Activated CD4-positive, alpha-beta T cell treated with anti-CD3 and anti-CD28 coated beads, Interleukin-2, amount 10 ng/mL, durations not matched to agents 7 days and 5 days (primary cell): Measurements from ENCODE around the gene ACIN1. TPM values are rescaled to one million over a fixed set of nuclear protein-coding genes. Genes with fewer than 3 reads are reported as not detected.

Experiments
- CTCF ChIA-PET: fragments of 350-600 bp; sonication (Branson Sonifier 250); formaldehyde crosslinking; loops from one replicate; lab custom pipeline; 2021; ENCODE audit warnings: antibody characterized with exemption; lab: Charles Lee
- POLR2A ChIA-PET: fragments of 350-600 bp; sonication (Branson Sonifier 250); formaldehyde crosslinking; loops from one replicate; lab custom pipeline; 2021; ENCODE audit warnings: antibody characterized with exemption; lab: Charles Lee
- DNase-seq: peaks from one replicate; pipeline ENCODE4 v3.0.0-alpha.2; 2020
- H3K27ac Mint-ChIP-seq: one replicate; pipeline ENCODE4 v1.8.0; 2021; ENCODE audit warnings: mild to moderate bottlenecking, moderate library complexity, mixed read lengths
- H3K27me3 Mint-ChIP-seq: one replicate; pipeline ENCODE4 v1.8.0; 2021; ENCODE audit warnings: mixed read lengths
- H3K36me3 Mint-ChIP-seq: one replicate; pipeline ENCODE4 v1.8.0; 2021; ENCODE audit warnings: low read depth, mixed read lengths
- H3K4me1 Mint-ChIP-seq: one replicate; pipeline ENCODE4 v1.8.0; 2021; ENCODE audit warnings: mixed read lengths
- H3K4me3 Mint-ChIP-seq: one replicate; pipeline ENCODE4 v1.8.0; 2021; ENCODE audit warnings: mild to moderate bottlenecking, moderate library complexity, mixed read lengths
- H3K9me3 Mint-ChIP-seq: one replicate; pipeline ENCODE4 v1.8.0; 2021; ENCODE audit warnings: mixed read lengths
- total RNA-seq, 2 experiments: library from RNA; stranded (reverse); gene quantifications; one replicate each; pipeline ENCODE4 v1.2.3, GENCODE V29; 2021

Gene ACIN1
- total RNA-seq, 2 experiments from 2014 or later, result 202 to 221 TPM

DNA sequence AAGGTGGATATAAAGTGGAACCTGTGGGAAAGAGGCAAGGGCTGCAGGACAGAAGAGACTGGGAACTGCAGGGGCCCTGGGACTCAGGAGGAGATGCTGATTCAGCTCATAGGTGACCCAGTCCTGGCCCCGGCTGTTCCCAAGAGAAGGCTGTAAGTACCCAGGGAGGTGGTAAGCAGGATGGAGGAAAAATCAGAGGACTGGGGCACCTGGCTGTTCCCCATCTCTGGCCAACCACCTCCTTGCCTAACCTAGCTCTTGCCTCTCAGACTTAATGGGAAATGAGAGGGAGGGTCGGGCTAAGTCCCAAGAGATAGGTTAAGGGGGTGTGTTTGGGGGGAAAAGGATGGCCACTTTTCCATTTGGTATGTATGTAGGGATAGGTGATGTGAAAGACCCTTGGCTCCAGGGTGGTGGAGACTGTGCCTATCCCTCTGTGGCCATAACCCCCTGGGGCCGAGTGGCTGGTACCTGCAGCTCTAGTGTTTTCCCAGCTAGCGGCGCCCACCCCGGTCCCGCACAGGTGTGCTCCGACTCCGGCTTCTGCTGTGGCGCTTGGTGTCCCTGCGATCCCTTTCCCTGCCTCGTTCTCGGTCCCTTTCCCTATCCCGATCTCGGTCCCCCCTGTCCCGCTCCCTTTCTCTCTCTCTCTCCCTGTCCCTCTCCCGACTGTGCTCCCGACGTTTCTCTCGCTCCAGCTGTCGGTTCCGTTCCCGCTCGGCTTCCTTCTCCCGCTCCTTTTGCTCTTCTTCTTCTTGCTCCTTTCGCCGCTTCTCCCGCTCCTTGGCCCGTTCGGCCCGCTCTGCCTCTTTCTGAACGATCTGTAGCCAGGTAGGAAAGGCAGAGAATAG is 36.1 kb downstream of the ACIN1 start:
- Mint-ChIP-seq H3K4me3 (no peak overlapping the region), H3K27ac (peak overlapping the region; percentile 7), H3K4me1 (peaks cover 20% of the 10 kb centered on the region), H3K27me3 (peaks cover 8% of the 10 kb centered on the region), H3K36me3 (peaks cover 42% of the 10 kb centered on the region), H3K9me3 (no peaks in the 10 kb centered on the region)
- POLR2A ChIA-PET, result interaction anchor here (0.6 to 1.0 kb wide), 2 partner anchors 10 to 68 kb away, joined by 3 to 4 read pairs; no protein-coding TSS in a partner anchor
- DNase-seq, result no peak
- CTCF ChIA-PET, result interaction anchor here (0.6 to 4.3 kb wide), 31 partner anchors 8 to 498 kb away, joined by 3 to 64 read pairs (median 7); partner anchors contain the start of genes ACIN1, AJUBA, C14orf119 and PRMT5

DNA sequence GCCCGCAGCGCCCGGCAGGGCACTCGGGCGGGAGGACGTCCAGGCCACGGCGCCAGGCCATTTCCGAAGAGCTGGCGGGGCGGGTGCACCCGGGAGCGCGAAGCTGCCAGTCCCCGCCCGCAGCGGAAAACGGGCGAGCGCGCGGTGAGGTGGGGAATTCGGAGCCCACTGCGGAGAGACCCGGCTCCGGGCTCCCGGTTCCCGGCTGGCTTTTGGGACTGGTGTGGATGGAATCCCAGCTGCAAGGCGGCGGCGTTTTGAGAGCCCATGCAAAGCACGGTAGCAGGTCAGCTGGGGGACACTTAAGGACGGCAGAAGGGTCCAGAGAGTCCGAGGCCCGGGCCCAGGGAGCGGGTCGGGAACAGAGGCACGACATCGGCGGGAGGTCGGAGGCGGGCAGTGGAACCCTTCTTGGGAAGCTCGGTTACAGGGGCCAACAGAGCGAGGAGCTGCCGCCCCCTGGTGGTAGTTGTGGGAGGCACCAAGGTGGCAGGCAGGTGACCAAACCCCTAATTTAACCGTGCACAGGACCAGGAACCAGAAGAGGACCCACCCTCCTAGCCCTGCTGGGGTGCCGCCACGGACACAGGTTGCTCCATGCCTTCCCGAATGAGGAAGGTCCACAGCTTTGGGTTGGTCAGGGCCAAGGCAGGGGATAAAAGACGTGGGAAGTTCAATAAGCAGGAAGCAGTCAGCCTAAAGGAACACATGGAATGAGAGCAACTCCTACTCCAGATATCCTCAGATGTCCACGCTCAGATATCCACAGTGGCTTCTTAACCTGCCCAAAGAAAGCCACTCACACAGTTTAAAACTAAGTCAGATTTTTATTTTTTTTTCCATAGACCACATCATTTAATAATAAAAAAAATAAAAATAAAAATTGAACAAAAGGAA is 36.9 kb downstream of the ACIN1 start:
- Mint-ChIP-seq H3K27ac (peak overlapping the region; percentile 68), H3K9me3 (no peaks in the 10 kb centered on the region)

DNA sequence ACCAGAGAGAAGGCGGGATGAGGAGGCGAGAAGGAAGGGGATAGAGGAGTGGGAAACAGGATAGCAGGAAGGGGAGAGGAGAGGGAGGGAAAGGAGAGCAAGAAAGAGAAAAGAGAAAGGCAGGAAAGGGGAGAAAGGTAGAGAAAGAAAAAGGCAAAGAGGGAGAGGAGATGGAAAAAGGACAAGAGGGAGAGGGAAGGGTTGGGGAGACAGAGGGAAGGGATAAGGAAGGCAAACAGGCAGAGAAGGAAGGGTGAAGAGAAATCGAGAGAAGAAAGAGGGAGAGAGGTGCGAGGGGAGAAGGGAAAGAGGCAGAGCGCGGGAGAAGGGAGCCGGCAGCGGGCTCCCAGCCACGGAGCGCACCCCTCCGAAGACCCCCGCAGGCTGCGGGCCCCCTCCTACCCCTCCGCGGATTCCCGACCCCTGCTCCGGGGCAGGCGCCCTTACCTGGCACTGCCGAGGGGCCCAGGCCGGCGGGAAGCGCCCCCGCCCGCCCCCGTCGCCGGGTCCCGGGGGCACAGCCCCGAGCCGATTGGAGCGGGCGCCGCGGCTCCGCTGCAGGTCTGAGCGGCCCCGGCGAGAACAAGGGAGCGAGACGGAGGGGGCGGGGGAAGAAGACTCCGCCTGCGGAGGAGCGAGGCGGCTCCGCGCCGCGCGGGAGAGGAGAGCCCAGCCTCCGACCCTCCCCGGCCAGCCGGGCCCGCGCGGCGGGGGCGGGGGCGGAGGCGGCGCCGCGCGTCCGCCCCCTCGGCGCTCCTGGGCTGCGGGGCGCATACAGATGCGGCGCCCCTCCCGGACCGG is 37.8 kb downstream of the ACIN1 start, which contains the start of gene CDH24:
CDH24 (minus strand) TSS at position 565 of the 801 bp plus-strand sequence. CDS start 1,787 bp downstream, outside the sequence.
- H3K36me3 Mint-ChIP-seq, result peaks cover 25% of the 10 kb centered on the region
- peaks cover 8% of the 10 kb centered on the region for H3K27me3 Mint-ChIP-seq
- peaks cover 20% of the 10 kb centered on the region for H3K4me1 Mint-ChIP-seq
- peak within 1 kb of the TSS; percentile 78 for H3K4me3 Mint-ChIP-seq
- H3K27ac Mint-ChIP-seq, result peak within 1 kb of the TSS; percentile 68
- peak; percentile 75 for DNase-seq
- ChIA-PET CTCF (interaction anchor here (0.5 to 5.9 kb wide), 50 partner anchors 9 to 1865 kb away, joined by 3 to 64 read pairs (median 5); partner anchors contain the start of genes ACIN1, AJUBA, C14orf119 and HAUS4), POLR2A (interaction anchor here (0.8 to 1.0 kb wide), 2 partner anchors 12 to 71 kb away, joined by 4 to 6 read pairs; no protein-coding TSS in a partner anchor)
- H3K9me3 Mint-ChIP-seq, result no peaks in the 10 kb centered on the region

More for the DNA sequence above, 36.9 kb downstream of the ACIN1 start:
- H3K4me3 Mint-ChIP-seq, result peak overlapping the region; percentile 78
- POLR2A ChIA-PET, result interaction anchor here (0.6 to 1.0 kb wide), 3 partner anchors 11 to 72 kb away, joined by 3 to 6 read pairs (median 4); no protein-coding TSS in a partner anchor
- peak; percentile 89 for DNase-seq
- peaks cover 20% of the 10 kb centered on the region for H3K4me1 Mint-ChIP-seq
- CTCF ChIA-PET, result interaction anchor here (0.5 to 4.3 kb wide), 43 partner anchors 9 to 1866 kb away, joined by 3 to 64 read pairs (median 5); partner anchors contain the start of genes ACIN1, AJUBA, C14orf119 and HAUS4
- H3K27me3 Mint-ChIP-seq, result peaks cover 8% of the 10 kb centered on the region
- H3K36me3 Mint-ChIP-seq, result peaks cover 33% of the 10 kb centered on the region

- ChIA-PET POLR2A (no interaction called here), CTCF (interaction anchor here (0.6 to 5.9 kb wide), 13 partner anchors 14 to 496 kb away, joined by 3 to 61 read pairs (median 3); no protein-coding TSS in a partner anchor)
- DNase-seq, result peak; percentile 74
- H3K4me1 Mint-ChIP-seq, result peaks cover 20% of the 10 kb centered on the region
- H3K36me3 Mint-ChIP-seq, result peaks cover 20% of the 10 kb centered on the region
- H3K4me3 Mint-ChIP-seq, result peak overlapping the region; percentile 67
- H3K27ac Mint-ChIP-seq, result peak overlapping the region; percentile 28
- peaks cover 8% of the 10 kb centered on the region for H3K27me3 Mint-ChIP-seq
- H3K9me3 Mint-ChIP-seq, result no peaks in the 10 kb centered on the region
Measured at GRCh38 chr14:23056145-23056955, 38.6 kb downstream of the ACIN1 start.

DNA sequence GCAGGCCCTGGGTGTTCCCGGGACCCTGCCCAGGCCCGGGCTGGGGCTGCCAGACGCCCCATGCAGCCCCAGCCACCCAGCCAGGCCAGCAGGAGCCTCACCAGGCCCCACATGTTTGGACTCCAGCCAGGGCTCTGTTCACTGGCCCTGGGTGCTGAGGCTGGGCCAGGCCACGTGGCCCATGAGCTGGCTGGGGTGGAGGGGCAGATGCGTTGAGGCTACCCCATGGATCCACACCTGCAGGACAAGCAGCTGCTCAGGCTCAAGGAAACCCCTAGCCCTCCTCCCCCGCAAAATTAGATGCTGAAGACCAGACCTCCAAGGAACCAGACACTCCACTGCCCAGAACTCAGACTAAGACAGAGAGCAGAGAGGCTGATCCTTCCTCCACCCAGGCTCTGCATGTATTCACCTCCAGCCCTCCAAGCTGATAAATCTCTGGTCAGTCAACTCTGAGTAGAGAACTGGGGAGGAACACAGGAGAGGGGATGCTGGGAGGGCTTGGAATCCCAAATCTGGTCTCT is 39.3 kb downstream of the ACIN1 start:
- DNase-seq, result no peak
- CTCF ChIA-PET, result interaction anchor here (0.8 to 5.9 kb wide), 9 partner anchors 9 to 495 kb away, joined by 3 to 36 read pairs (median 5); no protein-coding TSS in a partner anchor
- peak overlapping the region; percentile 28 for H3K27ac Mint-ChIP-seq
- H3K9me3 Mint-ChIP-seq, result no peaks in the 10 kb centered on the region
- peaks cover 15% of the 10 kb centered on the region for H3K36me3 Mint-ChIP-seq
- POLR2A ChIA-PET, result no interaction called here
- peaks cover 8% of the 10 kb centered on the region for H3K27me3 Mint-ChIP-seq
- H3K4me3 Mint-ChIP-seq, result peak overlapping the region; percentile 67
- H3K4me1 Mint-ChIP-seq, result peaks cover 20% of the 10 kb centered on the region

GRCh38 chr14:23055147-23055550 is 39.8 kb downstream of the ACIN1 start:
- peaks cover 13% of the 10 kb centered on the region for H3K36me3 Mint-ChIP-seq
- no peaks in the 10 kb centered on the region for H3K9me3 Mint-ChIP-seq
- DNase-seq, result no peak
- H3K4me1 Mint-ChIP-seq, result peaks cover 20% of the 10 kb centered on the region
- H3K4me3 Mint-ChIP-seq, result no peak overlapping the region
- H3K27ac Mint-ChIP-seq, result no peak overlapping the region
- POLR2A ChIA-PET, result no interaction called here
- CTCF ChIA-PET, result interaction anchor here (0.8 to 5.9 kb wide), 9 partner anchors 9 to 495 kb away, joined by 3 to 36 read pairs (median 3); no protein-coding TSS in a partner anchor
- H3K27me3 Mint-ChIP-seq, result peaks cover 8% of the 10 kb centered on the region

- peaks cover 18% of the 10 kb centered on the region for H3K4me1 Mint-ChIP-seq
- CTCF ChIA-PET, result interaction anchor here (0.8 to 5.9 kb wide), 7 partner anchors 8 to 81 kb away, joined by 3 to 36 read pairs (median 4); no protein-coding TSS in a partner anchor
- H3K27ac Mint-ChIP-seq, result no peak overlapping the region
- POLR2A ChIA-PET, result no interaction called here
- peak; percentile 25 for DNase-seq
- H3K27me3 Mint-ChIP-seq, result peaks cover 8% of the 10 kb centered on the region
- H3K36me3 Mint-ChIP-seq, result peaks cover 8% of the 10 kb centered on the region
- H3K9me3 Mint-ChIP-seq, result no peaks in the 10 kb centered on the region
- no peak overlapping the region for H3K4me3 Mint-ChIP-seq
Measured at GRCh38 chr14:23054000-23054811, 40.7 kb downstream of the ACIN1 start.

DNA sequence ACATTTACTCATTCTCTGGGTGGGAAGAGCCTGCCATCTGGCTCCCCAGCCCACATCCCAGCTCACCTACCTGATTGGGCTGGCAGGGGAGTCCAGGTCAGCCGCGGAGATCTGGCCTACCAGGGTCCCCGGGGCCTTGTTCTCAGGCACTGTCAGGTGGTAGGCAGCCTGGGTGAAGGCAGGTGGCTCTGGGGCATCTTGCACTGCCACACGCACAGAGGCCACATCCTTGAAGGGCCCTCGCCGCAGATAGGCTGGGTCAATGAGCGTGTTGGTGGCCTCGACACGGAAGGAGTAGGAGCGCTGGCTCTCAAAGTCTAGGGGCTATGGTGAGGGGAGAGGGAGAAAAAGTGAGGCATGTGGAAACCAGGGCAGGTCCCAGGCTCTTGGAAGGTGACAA is 41.5 kb downstream of the ACIN1 start:
- POLR2A ChIA-PET, result no interaction called here
- H3K36me3 Mint-ChIP-seq, result peaks cover 6% of the 10 kb centered on the region
- H3K27ac Mint-ChIP-seq, result no peak overlapping the region
- no peak overlapping the region for H3K4me3 Mint-ChIP-seq
- CTCF ChIA-PET, result interaction anchor here (0.6 to 5.9 kb wide), 6 partner anchors 11 to 80 kb away, joined by 3 to 36 read pairs (median 4); no protein-coding TSS in a partner anchor
- peaks cover 17% of the 10 kb centered on the region for H3K4me1 Mint-ChIP-seq
- no peaks in the 10 kb centered on the region for H3K9me3 Mint-ChIP-seq
- H3K27me3 Mint-ChIP-seq, result peaks cover 8% of the 10 kb centered on the region
- no peak for DNase-seq

- no peaks in the 10 kb centered on the region for H3K36me3 Mint-ChIP-seq
- CTCF ChIA-PET, result interaction anchor here (1.4 to 5.9 kb wide), 5 partner anchors 16 to 80 kb away, joined by 3 to 36 read pairs (median 4); no protein-coding TSS in a partner anchor
- peaks cover 13% of the 10 kb centered on the region for H3K4me1 Mint-ChIP-seq
- DNase-seq, result no peak
- peaks cover 8% of the 10 kb centered on the region for H3K27me3 Mint-ChIP-seq
- no peak overlapping the region for H3K27ac Mint-ChIP-seq
- no peak overlapping the region for H3K4me3 Mint-ChIP-seq
- POLR2A ChIA-PET, result no interaction called here
- H3K9me3 Mint-ChIP-seq, result no peaks in the 10 kb centered on the region
Measured at GRCh38 chr14:23052671-23053070, 42.3 kb downstream of the ACIN1 start.

- Mint-ChIP-seq H3K4me3 (no peak overlapping the region), H3K27ac (no peak overlapping the region), H3K4me1 (peaks cover 13% of the 10 kb centered on the region), H3K27me3 (peaks cover 8% of the 10 kb centered on the region), H3K9me3 (no peaks in the 10 kb centered on the region), H3K36me3 (no peaks in the 10 kb centered on the region)
- DNase-seq, result no peak
- ChIA-PET POLR2A (no interaction called here), CTCF (interaction anchor here (1.1 to 5.9 kb wide), 7 partner anchors 17 to 79 kb away, joined by 3 to 36 read pairs (median 4); no protein-coding TSS in a partner anchor)
Measured at GRCh38 chr14:23052182-23052623, 42.7 kb downstream of the ACIN1 start.
